ENCODE data around the gene CAMK4. TPM values are rescaled to one million over a fixed set of nuclear protein-coding genes. Genes with fewer than 3 reads are reported as not detected.
A peak's percentile ranks its signal among the peaks of the same experiment; 100 is the strongest.

CAMK4 gene
- total and polyA plus RNA-seq, 2 donors (not counting 1 experiment from before 2014, with no cell fraction given), result 0.83 to 5.9 TPM

DNA sequence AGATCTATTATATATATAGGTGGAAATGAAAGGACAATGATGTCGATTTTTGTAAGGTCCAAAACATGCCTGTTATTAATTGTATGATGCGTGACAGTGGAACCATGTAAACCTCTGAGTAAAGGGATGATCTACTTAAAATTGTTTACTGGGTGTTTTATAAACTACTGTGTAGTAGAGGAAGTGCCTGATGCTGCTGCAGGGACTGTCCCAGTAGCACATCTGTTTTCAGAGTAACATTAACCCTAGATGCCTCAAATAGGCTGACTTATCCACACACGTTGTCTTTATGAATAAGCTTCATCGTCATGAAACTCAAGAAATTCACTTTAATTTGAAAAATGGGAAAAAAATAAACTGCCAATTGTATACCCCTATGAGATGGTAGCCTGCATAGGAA is 1.7 kb downstream of the CAMK4 start:
- Histone ChIP-seq H3K4me1 (ENCODE audit: control insufficient read depth, extremely low read depth, insufficient read depth, low read length) (peaks cover 6% of the 10 kb centered on the region), H3K9me3 (ENCODE audit: control insufficient read depth, insufficient read depth, low read depth, low read length) (no peaks in the 10 kb centered on the region), H3K4me3 (replicated peaks in 1 of 4; ENCODE audit: control extremely low read depth in 1 of 4, insufficient read depth in 1 of 4, low read depth in 3 of 4, low read length in 4 of 4) (no peak overlapping the region), H4K20me1 (ENCODE audit: control insufficient read depth, extremely low read depth, insufficient read depth, low read length) (no peaks in the 10 kb centered on the region), H3K79me2 (ENCODE audit: control insufficient read depth, insufficient read depth, low read length) (no peaks in the 10 kb centered on the region), H2AFZ (ENCODE audit: low read length) (no peak overlapping the region), H3K36me3 (ENCODE audit: control insufficient read depth, insufficient read depth, low read length) (no peaks in the 10 kb centered on the region), H3K4me2 (ENCODE audit: extremely low read depth, insufficient read depth, low read length) (peak overlapping the region; percentile 40), H3K27ac (ENCODE audit: insufficient read depth, low read length) (no peak overlapping the region), H3K9ac (ENCODE audit: insufficient read depth, low read length) (no peak overlapping the region), H3K27me3 (ENCODE audit: control insufficient read depth, insufficient read depth, low read length) (no peaks in the 10 kb centered on the region)
- TF ChIP-seq, protein P1, sequence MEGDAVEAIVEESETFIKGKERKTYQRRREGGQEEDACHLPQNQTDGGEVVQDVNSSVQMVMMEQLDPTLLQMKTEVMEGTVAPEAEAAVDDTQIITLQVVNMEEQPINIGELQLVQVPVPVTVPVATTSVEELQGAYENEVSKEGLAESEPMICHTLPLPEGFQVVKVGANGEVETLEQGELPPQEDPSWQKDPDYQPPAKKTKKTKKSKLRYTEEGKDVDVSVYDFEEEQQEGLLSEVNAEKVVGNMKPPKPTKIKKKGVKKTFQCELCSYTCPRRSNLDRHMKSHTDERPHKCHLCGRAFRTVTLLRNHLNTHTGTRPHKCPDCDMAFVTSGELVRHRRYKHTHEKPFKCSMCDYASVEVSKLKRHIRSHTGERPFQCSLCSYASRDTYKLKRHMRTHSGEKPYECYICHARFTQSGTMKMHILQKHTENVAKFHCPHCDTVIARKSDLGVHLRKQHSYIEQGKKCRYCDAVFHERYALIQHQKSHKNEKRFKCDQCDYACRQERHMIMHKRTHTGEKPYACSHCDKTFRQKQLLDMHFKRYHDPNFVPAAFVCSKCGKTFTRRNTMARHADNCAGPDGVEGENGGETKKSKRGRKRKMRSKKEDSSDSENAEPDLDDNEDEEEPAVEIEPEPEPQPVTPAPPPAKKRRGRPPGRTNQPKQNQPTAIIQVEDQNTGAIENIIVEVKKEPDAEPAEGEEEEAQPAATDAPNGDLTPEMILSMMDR (conservative IDR thresholded peaks at IDR 0.05 in 1 of 2, IDR thresholded peaks at IDR 0.05 in 1 of 2; ENCODE audit: low read depth in 1 of 2, low read length in 2 of 2), result no peak
- no peak for TF ChIP-seq EZH2 (IDR thresholded peaks at IDR 0.05; ENCODE audit: low read length, missing control alignments)
- DNase-seq (ENCODE audit: low read depth in 2 of 2), result no peak

DNA sequence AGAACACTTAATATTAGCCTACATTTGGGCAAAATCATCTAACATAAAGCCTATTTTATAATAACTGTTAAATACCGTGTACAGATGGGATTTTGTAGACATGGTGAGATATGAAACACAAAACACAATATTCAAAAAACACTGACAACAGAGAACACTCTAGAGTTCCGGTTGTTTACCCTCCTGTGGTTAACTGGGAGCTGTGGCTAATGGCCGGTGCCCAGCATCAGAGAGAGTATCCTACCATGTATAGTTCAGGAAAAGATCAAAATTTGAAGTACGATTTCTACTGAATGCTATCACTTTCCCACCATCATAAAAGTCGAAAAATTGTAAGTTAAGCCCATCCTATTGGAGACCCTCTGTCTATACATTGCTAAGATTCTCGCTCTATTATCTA is 2.4 kb downstream of the CAMK4 start:
- Histone ChIP-seq H3K9me3 (ENCODE audit: control insufficient read depth, insufficient read depth, low read depth, low read length) (no peaks in the 10 kb centered on the region), H3K9ac (ENCODE audit: insufficient read depth, low read length) (no peak overlapping the region), H2AFZ (ENCODE audit: low read length) (no peak overlapping the region), H3K27ac (ENCODE audit: insufficient read depth, low read length) (no peak overlapping the region), H3K4me1 (ENCODE audit: control insufficient read depth, extremely low read depth, insufficient read depth, low read length) (peaks cover 6% of the 10 kb centered on the region), H3K4me3 (replicated peaks in 1 of 4; ENCODE audit: control extremely low read depth in 1 of 4, insufficient read depth in 1 of 4, low read depth in 3 of 4, low read length in 4 of 4) (no peak overlapping the region), H4K20me1 (ENCODE audit: control insufficient read depth, extremely low read depth, insufficient read depth, low read length) (no peaks in the 10 kb centered on the region), H3K4me2 (ENCODE audit: extremely low read depth, insufficient read depth, low read length) (no peak overlapping the region), H3K79me2 (ENCODE audit: control insufficient read depth, insufficient read depth, low read length) (no peaks in the 10 kb centered on the region), H3K27me3 (ENCODE audit: control insufficient read depth, insufficient read depth, low read length) (no peaks in the 10 kb centered on the region), H3K36me3 (ENCODE audit: control insufficient read depth, insufficient read depth, low read length) (no peaks in the 10 kb centered on the region)
- TF ChIP-seq EZH2 (IDR thresholded peaks at IDR 0.05; ENCODE audit: low read length, missing control alignments), result no peak
- no peak for DNase-seq (ENCODE audit: low read depth in 2 of 2)

DNA sequence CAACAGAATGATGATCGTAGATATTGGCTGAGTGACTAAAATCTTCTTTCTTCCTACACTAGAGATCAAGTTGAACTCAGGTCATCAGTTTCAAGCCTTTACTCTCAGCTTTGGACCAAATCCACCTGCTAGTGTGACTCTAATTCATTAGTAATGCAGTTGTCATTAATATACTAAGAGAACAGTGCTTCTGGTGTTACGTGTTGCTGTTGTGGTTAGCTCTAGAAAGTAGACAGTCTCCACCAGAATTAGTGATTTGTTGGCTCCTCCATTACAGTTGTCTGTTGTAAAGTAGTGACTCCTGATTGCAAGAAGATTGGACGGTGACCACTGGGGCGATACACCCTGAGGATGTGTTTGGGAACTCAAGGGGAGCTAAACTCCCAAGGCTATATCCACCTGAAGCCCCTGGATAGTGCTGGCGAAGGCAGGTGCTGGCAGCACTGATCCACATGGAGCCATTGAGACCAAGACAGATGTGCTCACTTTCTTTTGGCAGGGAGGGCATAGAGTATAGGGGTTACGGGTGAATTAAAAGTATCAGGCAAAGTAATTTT is 3.1 kb downstream of the CAMK4 start:
- Histone ChIP-seq H3K4me3 (replicated peaks in 1 of 4; ENCODE audit: control extremely low read depth in 1 of 4, insufficient read depth in 1 of 4, low read depth in 3 of 4, low read length in 4 of 4) (no peak overlapping the region), H3K4me2 (ENCODE audit: extremely low read depth, insufficient read depth, low read length) (no peak overlapping the region), H3K9ac (ENCODE audit: insufficient read depth, low read length) (no peak overlapping the region), H3K27me3 (ENCODE audit: control insufficient read depth, insufficient read depth, low read length) (no peaks in the 10 kb centered on the region), H3K36me3 (ENCODE audit: control insufficient read depth, insufficient read depth, low read length) (no peaks in the 10 kb centered on the region), H3K9me3 (ENCODE audit: control insufficient read depth, insufficient read depth, low read depth, low read length) (no peaks in the 10 kb centered on the region), H3K4me1 (ENCODE audit: control insufficient read depth, extremely low read depth, insufficient read depth, low read length) (peaks cover 6% of the 10 kb centered on the region), H2AFZ (ENCODE audit: low read length) (no peak overlapping the region), H4K20me1 (ENCODE audit: control insufficient read depth, extremely low read depth, insufficient read depth, low read length) (no peaks in the 10 kb centered on the region), H3K79me2 (ENCODE audit: control insufficient read depth, insufficient read depth, low read length) (no peaks in the 10 kb centered on the region), H3K27ac (ENCODE audit: insufficient read depth, low read length) (no peak overlapping the region)
- no peak for DNase-seq (ENCODE audit: low read depth in 2 of 2)
- TF ChIP-seq EZH2 (IDR thresholded peaks at IDR 0.05; ENCODE audit: low read length, missing control alignments), result no peak
- TF ChIP-seq, protein P1 (conservative IDR thresholded peaks at IDR 0.05 in 1 of 2, IDR thresholded peaks at IDR 0.05 in 1 of 2; ENCODE audit: low read depth in 1 of 2, low read length in 2 of 2), result no peak

Measured in fibroblast of lung (primary cell).